Ureter (tissue), 1 donor: ENCODE data around the gene SERPINF2. TPM values are rescaled to one million over a fixed set of nuclear protein-coding genes. Genes with fewer than 3 reads are reported as not detected.
"Not testable (repeated sequence)": the region's sequence is repeated elsewhere in the genome, so short reads cannot be mapped to it uniquely, and the experiment has no call there.

ENCODE experiments used
- DNase-seq: peaks from one replicate; pipeline ENCODE4 v3.0.0-alpha.2; 2020; ENCODE audit warnings: low spot score
- total RNA-seq: library from RNA; stranded (reverse); gene quantifications from one replicate; pipeline ENCODE4 v1.2.4, GENCODE V29; 2023
- donor health status: DM: yes; HTN: yes; CAD: no.

SERPINF2 gene
- 7.1 TPM for total RNA-seq

DNA sequence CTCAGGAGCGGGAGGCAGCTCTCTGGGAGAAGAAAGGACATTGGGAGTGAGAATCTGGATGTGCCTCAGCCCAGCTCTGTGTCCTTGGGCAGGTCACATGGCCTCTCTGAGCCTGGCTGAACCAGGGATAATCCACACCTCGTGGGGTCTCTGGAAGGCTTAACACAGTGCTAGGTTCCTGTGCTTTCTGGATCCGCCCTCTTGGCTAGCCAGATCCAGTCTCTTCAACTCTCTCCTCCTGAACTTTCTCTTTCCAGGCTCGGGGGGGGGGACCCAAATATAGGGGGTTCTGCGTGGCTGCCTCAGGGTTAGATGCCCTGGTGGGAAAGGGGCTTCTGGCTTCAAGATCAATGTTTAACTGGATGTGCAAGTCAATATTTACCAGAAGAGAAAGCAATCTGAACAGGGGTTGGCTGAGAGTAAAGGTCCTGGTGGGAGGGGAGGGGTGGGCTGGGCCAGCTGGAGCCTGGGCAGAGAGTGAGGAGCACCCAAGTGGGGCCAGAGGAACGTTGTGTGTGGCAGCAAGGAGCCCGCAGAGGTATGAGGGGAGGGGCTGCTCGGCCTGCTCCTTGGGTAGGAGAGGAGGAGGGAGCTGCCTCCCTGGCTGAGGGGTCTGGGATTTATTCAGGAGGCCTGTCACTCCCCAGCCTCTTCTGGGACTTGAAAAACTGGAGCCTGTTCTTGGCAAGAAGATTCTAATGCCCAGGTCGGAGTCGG is at the start of gene SERPINF2:
TSS of gene SERPINF2 (plus strand) at position 501 of the 717 bp plus-strand sequence. CDS start 2,125 bp downstream, outside the sequence.
- no peak for DNase-seq

GRCh38 chr17:1693339-1693738 is 49.3 kb upstream of the SERPINF2 start:
- DNase-seq, result no peak

DNA sequence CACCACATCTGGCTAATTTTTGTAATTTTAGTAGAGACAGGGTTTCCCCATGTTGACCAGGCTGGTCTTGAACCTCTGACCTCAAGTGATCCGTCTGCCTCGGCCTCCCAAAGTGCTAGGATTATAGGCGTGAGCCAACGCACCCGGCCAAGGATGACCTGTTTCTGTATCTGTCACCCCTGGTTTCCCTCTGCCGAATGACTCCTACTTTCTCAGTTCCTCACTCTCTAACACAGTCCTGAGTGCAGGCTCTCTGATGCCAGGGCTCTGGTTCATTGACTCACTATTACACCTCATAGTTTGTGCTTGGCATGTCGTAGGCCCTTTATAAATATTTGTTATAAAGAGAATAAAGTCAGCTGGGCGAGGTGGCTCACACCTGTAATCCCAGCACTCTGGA is 47.3 kb upstream of the SERPINF2 start:
- no peak for DNase-seq

DNA sequence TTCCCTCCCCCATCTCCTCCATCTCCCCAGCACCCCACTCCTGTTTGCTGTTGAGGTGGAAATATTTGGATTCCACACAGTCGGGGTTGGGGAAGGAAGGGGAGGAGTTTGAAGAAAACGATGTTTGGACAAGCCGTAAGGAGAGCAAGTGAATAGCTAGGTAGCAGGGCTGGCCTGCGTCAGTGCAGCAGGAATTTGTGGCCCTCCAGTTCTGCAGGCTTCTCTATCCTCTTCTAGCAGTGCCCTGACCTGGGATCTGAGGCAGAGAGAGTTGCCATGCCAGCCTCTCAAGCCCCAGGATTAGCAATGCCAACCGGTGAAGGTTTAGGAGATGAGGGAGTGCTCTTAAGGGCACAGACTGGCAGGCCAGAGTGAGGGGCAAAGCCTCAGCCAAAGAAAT is 45.0 kb upstream of the SERPINF2 start:
- DNase-seq, result no peak

GRCh38 chr17:1699891-1700290 is 42.8 kb upstream of the SERPINF2 start:
- DNase-seq, result not testable (repeated sequence)

DNA sequence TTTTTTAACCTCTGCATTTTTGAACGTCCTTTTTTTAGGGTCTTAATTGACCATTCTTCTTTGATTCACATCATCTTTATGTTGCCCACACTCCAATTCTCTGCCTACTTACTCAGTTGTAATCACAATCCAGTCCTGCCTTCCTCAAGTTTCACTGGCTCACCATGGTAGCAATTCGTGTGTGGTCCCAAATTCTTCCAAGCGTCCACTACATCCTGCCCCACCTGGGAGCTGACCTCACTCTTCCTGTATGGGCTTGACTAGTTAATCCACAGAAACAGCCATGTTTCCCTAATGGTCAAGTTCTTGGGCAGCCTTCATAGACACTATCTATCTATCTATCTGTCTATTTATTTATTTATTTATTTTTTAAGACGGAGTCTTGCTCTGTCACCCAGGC is 39.6 kb upstream of the SERPINF2 start:
- DNase-seq, result no peak

GRCh38 chr17:1705004-1705403 is 37.7 kb upstream of the SERPINF2 start:
- no peak for DNase-seq

- DNase-seq, result no peak
Observed at GRCh38 chr17:1707107-1707506, 35.6 kb upstream of the SERPINF2 start.

DNA sequence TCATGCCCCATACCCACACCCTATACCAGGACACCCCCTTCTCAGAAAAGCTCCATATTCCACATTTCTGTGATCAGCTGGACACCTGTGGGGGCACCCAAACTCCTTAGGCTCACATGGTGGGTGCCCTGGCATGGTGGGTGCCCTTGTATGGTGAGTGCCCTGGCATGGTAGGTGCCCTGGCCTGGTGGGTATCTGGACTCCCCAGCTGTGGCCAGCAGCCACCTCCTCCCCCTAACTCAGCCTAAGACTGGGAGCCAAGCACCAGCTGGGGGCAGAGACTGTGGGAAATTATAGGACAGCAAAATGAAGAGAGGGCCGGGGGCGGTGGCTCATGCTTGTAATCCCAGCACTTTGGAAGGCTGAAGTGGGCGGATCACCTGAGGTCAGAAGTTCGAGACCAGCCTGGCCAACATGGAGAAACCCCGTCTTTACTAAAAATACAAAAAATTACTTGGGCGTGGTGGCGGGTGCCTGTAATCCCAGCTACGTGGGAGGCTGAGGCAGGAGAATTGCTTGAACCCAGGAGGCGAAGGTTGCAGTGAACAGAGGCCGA is 33.8 kb upstream of the SERPINF2 start:
- DNase-seq, result not testable (repeated sequence)

- no peak for DNase-seq
Observed at GRCh38 chr17:1709403-1709951, 33.2 kb upstream of the SERPINF2 start.

DNA sequence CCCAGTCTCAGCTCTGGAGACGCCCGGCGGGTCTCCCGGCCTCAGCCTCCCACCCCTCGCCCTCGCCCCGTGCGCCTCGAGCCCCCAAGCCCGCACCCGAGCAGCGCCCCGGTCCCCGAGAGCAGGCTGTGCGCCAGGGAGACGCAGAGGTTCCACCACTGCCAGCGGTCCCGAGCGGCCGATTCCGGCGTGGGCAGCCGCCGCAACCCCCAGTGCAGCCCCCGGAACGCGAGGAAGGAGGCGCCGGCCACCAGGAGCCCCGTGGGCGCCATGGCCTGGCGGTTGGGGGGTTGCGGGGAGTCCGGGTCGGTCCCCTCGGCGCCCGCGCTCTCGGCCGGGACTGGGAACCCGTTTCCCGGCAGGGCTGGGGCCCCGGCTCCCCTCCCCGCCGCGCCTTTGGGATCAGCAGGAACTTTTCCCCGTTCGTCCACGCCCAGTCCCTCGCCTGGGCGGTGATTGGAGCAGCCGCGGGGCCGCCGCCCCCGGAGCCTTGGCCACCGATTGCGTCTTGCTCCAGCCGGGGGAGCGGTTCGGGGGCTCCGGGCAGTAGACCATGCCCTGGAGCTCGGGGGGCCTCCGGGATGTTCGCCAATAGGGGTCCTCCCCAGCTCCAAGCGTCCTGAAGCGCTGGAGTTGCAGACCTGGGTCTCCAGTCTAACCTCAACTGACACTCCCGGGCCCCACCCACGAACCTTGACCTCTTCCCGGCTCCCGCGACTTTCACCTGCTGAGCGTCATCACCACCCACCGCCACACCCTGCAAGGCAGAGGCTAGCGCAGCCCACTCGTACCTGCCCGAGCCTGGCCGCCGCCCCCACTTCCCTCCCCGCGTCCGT is 32.5 kb upstream of the SERPINF2 start, which contains the start of gene TLCD2:
TSS of gene TLCD2 (minus strand) at position 407 of the 836 bp plus-strand sequence. CDS start at position 272, 135 bp downstream.
- peak; percentile 79 for DNase-seq

GRCh38 chr17:1710807-1711553 is 31.7 kb upstream of the SERPINF2 start:
- peak; percentile 52 for DNase-seq

GRCh38 chr17:1711804-1712203 is 30.9 kb upstream of the SERPINF2 start:
- DNase-seq, result no peak

DNA sequence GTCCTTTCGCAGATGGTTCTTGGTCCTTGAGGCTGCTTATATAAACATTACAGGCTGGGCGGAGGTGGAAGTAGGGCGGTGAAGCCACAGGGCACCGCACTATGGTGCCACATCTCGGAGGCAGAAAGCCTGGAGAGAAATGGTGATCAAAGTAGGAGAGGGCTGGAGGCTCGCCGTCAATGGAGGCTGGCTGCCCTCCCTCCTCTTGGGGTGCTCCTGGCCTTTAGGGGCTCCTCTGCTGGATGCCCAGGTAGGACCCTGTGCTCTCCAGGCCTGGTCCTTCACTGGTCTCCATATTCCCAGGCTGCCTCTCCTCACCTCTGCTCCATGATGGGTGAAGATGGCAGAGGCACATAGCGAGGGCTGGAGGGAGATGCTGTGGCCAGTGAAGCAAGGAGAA is 30.4 kb upstream of the SERPINF2 start:
- no peak for DNase-seq

DNA sequence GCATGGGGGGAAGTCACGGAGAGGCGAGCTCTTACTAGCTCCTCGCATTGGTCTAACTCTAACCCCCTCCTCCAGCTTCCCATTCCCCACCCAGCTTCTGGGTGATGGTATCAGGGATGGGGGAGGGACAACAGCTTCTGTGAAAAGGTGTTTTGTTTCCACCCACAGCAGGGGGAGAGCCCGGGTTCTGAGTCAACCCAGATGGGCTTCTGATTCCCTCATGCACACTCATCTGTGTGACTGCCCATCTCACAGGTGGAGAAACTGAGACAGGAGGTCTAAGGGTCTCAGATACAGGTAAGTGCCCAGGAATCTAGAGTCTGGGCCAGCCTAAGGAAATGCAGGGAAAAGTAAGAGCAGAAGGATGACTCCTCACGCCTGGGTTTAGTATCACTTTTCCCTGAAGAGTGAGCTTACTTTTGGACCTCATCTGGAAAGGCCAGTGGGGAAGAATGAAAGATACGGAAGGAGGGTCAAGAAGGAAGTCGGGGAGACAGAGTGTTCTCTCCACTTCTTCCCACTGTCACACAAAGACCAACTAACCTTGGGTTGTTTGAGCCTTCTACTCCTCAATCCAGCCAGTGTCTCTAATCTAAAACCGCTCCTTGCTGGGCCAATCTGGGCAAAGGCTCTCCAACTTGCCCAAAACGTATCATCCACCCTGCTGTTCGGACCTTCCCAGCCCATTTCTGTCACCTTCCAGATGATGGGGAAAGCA is 29.4 kb upstream of the SERPINF2 start:
- DNase-seq, result no peak

GRCh38 chr17:1713878-1714426 is 28.7 kb upstream of the SERPINF2 start:
- no peak for DNase-seq

- DNase-seq, result peak; percentile 99
Observed at GRCh38 chr17:1714427-1714979, 28.2 kb upstream of the SERPINF2 start.

- DNase-seq, result peak; percentile 93
Observed at GRCh38 chr17:1714980-1715802, 27.5 kb upstream of the SERPINF2 start.

DNA sequence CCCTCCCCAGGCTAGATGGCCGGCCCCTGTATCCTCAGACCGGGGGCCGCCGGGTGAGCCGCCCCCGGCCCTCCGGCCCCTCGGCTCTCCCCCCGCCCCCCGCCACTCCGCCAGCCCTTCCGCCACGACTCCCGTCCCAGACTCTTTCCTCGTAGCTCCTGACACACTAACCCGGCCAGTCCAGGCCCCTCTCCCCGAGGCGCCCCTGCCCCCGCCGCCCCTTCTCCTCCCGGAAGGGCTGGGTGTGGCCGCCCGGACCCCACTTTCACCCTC is 26.9 kb upstream of the SERPINF2 start:
- DNase-seq, result no peak
